ENCODE data around the gene ARHGAP44.

The ARHGAP44 gene

DNA sequence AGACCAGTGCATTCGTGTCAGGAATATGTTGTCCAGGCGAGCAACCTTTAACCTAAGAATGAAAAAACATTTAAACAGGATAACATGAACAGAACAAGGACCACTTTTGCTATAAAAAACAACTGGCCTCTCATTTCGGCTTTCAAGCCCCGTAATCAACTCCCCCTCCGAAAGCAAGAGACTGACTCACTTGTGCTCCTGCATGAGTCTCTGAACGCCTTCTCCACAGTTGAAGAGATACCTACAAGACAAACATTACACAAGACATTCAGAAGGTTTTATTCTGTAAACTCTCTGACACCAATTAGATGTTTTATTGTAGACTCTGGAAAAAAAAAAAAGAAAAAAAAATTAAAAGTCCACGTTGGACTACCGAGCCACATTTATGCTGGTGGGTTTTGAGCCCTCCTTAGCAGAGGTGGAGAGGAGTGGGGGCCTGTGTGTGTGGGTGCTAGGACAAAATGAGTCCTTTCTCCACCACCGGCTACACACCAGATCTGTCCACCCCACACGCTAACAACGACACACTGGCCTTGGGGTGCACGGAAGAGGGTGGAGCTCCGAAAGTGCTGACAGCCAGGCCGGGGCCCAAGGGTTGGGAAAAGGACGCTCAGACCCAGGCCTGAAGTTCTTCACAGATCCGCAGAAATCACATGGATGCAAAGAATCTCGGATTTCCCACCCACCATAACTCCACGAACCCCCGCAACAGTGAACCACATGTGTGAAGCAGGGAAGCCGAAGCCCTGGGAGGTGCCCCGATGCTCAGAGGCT lies 227.8 kb downstream of the ARHGAP44 start:
- DNase-seq, result no peak
- Mint-ChIP-seq H3K27me3 (ENCODE audit: low read depth, poor library complexity) (no peaks in the 10 kb centered on the region), H3K27ac (peak overlapping the region; percentile 88), H3K36me3 (ENCODE audit: low read depth) (peaks cover 35% of the 10 kb centered on the region), H3K9me3 (no peaks in the 10 kb centered on the region), H3K4me1 (peaks cover 30% of the 10 kb centered on the region), H3K4me3 (peak overlapping the region; percentile 96)
- TF ChIP-seq CTCF (IDR thresholded peaks at IDR 0.05), result no peak

GRCh38 chr17:13017655-13018459 lies 228.6 kb downstream of the ARHGAP44 start, which contains the start of gene ELAC2:
Gene ELAC2, minus strand, starts transcription at chr17:13018027. Its CDS starts 80 bp downstream, at chr17:13017947.
- Mint-ChIP-seq H3K27ac (peak within 1 kb of the TSS; percentile 89), H3K36me3 (ENCODE audit: low read depth) (peaks cover 32% of the 10 kb centered on the region), H3K9me3 (no peaks in the 10 kb centered on the region), H3K4me3 (peak within 1 kb of the TSS; percentile 96), H3K27me3 (ENCODE audit: low read depth, poor library complexity) (no peaks in the 10 kb centered on the region), H3K4me1 (peaks cover 30% of the 10 kb centered on the region)
- no peak for TF ChIP-seq CTCF (IDR thresholded peaks at IDR 0.05)
- DNase-seq, result peak; percentile 94

- H3K27ac Mint-ChIP-seq, result no peak overlapping the region
- no peaks in the 10 kb centered on the region for H3K36me3 Mint-ChIP-seq (ENCODE audit: low read depth)
- peaks cover 7% of the 10 kb centered on the region for H3K27me3 Mint-ChIP-seq (ENCODE audit: low read depth, poor library complexity)
- no peak overlapping the region for H3K4me3 Mint-ChIP-seq
- DNase-seq, result no peak
- H3K9me3 Mint-ChIP-seq, result no peaks in the 10 kb centered on the region
- H3K4me1 Mint-ChIP-seq, result peaks cover 12% of the 10 kb centered on the region
- no peak for TF ChIP-seq CTCF (IDR thresholded peaks at IDR 0.05)
Observed at GRCh38 chr17:13024016-13024415, 234.7 kb downstream of the ARHGAP44 start.

- H3K4me3 Mint-ChIP-seq, result no peak overlapping the region
- H3K27me3 Mint-ChIP-seq (ENCODE audit: low read depth, poor library complexity), result peaks cover 7% of the 10 kb centered on the region
- no peak overlapping the region for H3K27ac Mint-ChIP-seq
- TF ChIP-seq CTCF (IDR thresholded peaks at IDR 0.05), result peak; percentile 95
- peaks cover 15% of the 10 kb centered on the region for H3K4me1 Mint-ChIP-seq
- no peaks in the 10 kb centered on the region for H3K36me3 Mint-ChIP-seq (ENCODE audit: low read depth)
- DNase-seq, result peak; percentile 82
- H3K9me3 Mint-ChIP-seq, result no peaks in the 10 kb centered on the region
Observed at GRCh38 chr17:13024526-13025257, 235.4 kb downstream of the ARHGAP44 start.

GRCh38 chr17:13025258-13025627 lies 235.9 kb downstream of the ARHGAP44 start:
- Mint-ChIP-seq H3K27me3 (ENCODE audit: low read depth, poor library complexity) (peaks cover 7% of the 10 kb centered on the region), H3K9me3 (no peaks in the 10 kb centered on the region), H3K4me3 (no peak overlapping the region), H3K36me3 (ENCODE audit: low read depth) (no peaks in the 10 kb centered on the region), H3K27ac (no peak overlapping the region), H3K4me1 (peaks cover 18% of the 10 kb centered on the region)
- TF ChIP-seq CTCF (IDR thresholded peaks at IDR 0.05), result no peak
- DNase-seq, result no peak

Data from nephron progenitor cell (in vitro differentiated cells).